Vagina (tissue), 2 donors: ENCODE results near the gene RCOR3. TPM values are rescaled to one million over a fixed set of nuclear protein-coding genes. Genes with fewer than 3 reads are reported as not detected.

ENCODE experiments used
- DNase-seq, 2 donors: peaks; one replicate each; pipeline ENCODE4 v3.0.0-alpha.2; 2017; ENCODE audit errors: extremely low spot score in 2 of 2
- H3K27ac ChIP-seq: fragments of 200-600 bp; sonication (generic); one replicate; pipeline ENCODE4 v1.5.1; 2019
- H3K27me3 ChIP-seq: fragments of 200-600 bp; sonication (generic); one replicate; pipeline ENCODE4 v1.5.1; 2019
- H3K36me3 ChIP-seq, 2 donors: fragments of 200-600 bp; sonication (generic); one replicate each; pipeline ENCODE4 v1.5.1; 2017 to 2019
- H3K4me1 ChIP-seq: fragments of 200-600 bp; sonication (generic); one replicate; pipeline ENCODE4 v1.5.1; 2019
- H3K4me3 ChIP-seq, 2 donors: fragments of 200-600 bp; sonication (generic); 1 replicate in 1 of 2; 2 replicates in 1 of 2; pipeline ENCODE4 v1.5.1; 2016 to 2019
- H3K9me3 ChIP-seq: fragments of 200-600 bp; sonication (generic); one replicate; pipeline ENCODE4 v1.5.1; 2019
- POLR2A ChIP-seq, 2 donors: fragments of 450-650 bp; IDR thresholded peaks; one replicate each; pipeline ENCODE4 v1.6.1; 2017; ENCODE audit warnings: antibody characterized with exemption in 2 of 2, mild to moderate bottlenecking in 2 of 2, moderate library complexity in 2 of 2
- POLR2AphosphoS5 ChIP-seq, 2 donors: sonication (generic); formaldehyde crosslinking; IDR thresholded peaks; one replicate each; pipeline ENCODE4 v1.9.0; 2017; ENCODE audit warnings: antibody characterized with exemption in 2 of 2, mild to moderate bottlenecking in 2 of 2, low read depth in 1 of 2; ENCODE audit not compliant: insufficient read depth in 1 of 2
- intact Hi-C: fragments of 100-400 bp; cut with DNase I; formaldehyde crosslinking; loops from one replicate; pipeline ENCODE4 v1.15.1; 2023
- total RNA-seq: library from RNA; depleted of rRNA; stranded (reverse); fragments of >200 nt; gene quantifications from one replicate; pipeline ENCODE4 v1.2.3, GENCODE V29; 2016
- TF ChIP-seq, protein P1 (sequence below), 3 experiments: fragments of 450-650 bp in 2 of 3; fragments of 200-600 bp in 1 of 3; sonication (generic) in 1 of 3; IDR thresholded peaks; one replicate each; pipeline ENCODE4 v1.5.1; 2017 to 2019; ENCODE audit warnings: antibody characterized with exemption in 3 of 3, mild to moderate bottlenecking in 2 of 3, moderate library complexity in 2 of 3

Gene RCOR3
- total RNA-seq, 1 donor from 2014 or later, result 58.4 TPM

GRCh38 chr1:211330282-211330936 is 71.2 kb downstream of the RCOR3 start:
- peak in 1 of 2 donors; percentile 84 for DNase-seq
- no peaks in the 10 kb centered on the region for H3K36me3 ChIP-seq
- no peaks in the 10 kb centered on the region for H3K27me3 ChIP-seq
- TF ChIP-seq POLR2A (IDR thresholded peaks at IDR 0.05) (no peak), POLR2AphosphoS5 (IDR thresholded peaks at IDR 0.05; ENCODE audit: insufficient read depth in 1 of 2, low read depth in 1 of 2) (no peak)
- TF ChIP-seq, protein P1, sequence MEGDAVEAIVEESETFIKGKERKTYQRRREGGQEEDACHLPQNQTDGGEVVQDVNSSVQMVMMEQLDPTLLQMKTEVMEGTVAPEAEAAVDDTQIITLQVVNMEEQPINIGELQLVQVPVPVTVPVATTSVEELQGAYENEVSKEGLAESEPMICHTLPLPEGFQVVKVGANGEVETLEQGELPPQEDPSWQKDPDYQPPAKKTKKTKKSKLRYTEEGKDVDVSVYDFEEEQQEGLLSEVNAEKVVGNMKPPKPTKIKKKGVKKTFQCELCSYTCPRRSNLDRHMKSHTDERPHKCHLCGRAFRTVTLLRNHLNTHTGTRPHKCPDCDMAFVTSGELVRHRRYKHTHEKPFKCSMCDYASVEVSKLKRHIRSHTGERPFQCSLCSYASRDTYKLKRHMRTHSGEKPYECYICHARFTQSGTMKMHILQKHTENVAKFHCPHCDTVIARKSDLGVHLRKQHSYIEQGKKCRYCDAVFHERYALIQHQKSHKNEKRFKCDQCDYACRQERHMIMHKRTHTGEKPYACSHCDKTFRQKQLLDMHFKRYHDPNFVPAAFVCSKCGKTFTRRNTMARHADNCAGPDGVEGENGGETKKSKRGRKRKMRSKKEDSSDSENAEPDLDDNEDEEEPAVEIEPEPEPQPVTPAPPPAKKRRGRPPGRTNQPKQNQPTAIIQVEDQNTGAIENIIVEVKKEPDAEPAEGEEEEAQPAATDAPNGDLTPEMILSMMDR (IDR thresholded peaks at IDR 0.05), result no peak
- intact Hi-C loops, result no loop called here
- no peak overlapping the region for H3K27ac ChIP-seq
- H3K4me3 ChIP-seq, result no peak overlapping the region
- peaks cover 59% of the 10 kb centered on the region for H3K4me1 ChIP-seq
- no peaks in the 10 kb centered on the region for H3K9me3 ChIP-seq

- TF ChIP-seq, protein P1 (IDR thresholded peaks at IDR 0.05), result no peak
- TF ChIP-seq POLR2AphosphoS5 (IDR thresholded peaks at IDR 0.05; ENCODE audit: insufficient read depth in 1 of 2, low read depth in 1 of 2) (no peak), POLR2A (IDR thresholded peaks at IDR 0.05) (no peak)
These were observed 72.0 kb downstream of the RCOR3 start for GRCh38 chr1:211331011-211331709.

DNA sequence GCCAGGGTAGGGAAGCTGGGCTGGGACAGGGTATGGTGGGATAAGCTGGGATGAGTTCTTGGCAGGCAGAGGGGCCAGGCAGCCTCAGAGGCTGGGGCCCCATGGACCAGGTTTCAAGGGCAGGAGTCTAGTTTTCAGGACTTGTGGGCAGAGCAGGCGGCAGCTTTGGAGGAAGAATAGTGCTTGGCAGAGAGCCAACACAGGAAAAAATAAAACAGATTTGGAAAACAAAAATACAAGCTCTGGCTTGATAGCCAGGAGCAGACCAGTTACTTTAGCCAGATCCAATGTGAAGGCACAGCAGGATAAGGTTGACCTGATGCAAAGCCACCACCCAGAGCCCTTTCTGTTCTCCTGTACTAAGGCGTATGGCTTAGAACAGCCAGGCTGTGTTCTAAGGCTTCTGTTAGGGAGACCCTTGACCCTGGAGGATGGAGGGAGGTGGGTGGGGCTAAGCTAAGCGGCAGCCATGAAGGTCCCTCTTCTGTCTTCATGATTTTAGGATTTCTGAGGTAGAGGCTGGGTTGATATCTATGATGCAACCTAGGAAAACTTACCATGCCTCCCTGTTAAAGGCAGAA is 73.0 kb downstream of the RCOR3 start:
- H3K27ac ChIP-seq, result no peak overlapping the region
- no peaks in the 10 kb centered on the region for H3K27me3 ChIP-seq
- TF ChIP-seq, protein P1 (IDR thresholded peaks at IDR 0.05), result no peak
- TF ChIP-seq POLR2A (IDR thresholded peaks at IDR 0.05) (no peak), POLR2AphosphoS5 (IDR thresholded peaks at IDR 0.05; ENCODE audit: insufficient read depth in 1 of 2, low read depth in 1 of 2) (no peak)
- intact Hi-C loops, result no loop called here
- H3K4me3 ChIP-seq, result no peak overlapping the region
- peak in 1 of 2 donors; percentile 72 for DNase-seq
- H3K4me1 ChIP-seq, result peaks cover 61% of the 10 kb centered on the region
- H3K36me3 ChIP-seq, result no peaks in the 10 kb centered on the region
- H3K9me3 ChIP-seq, result no peaks in the 10 kb centered on the region

More at GRCh38 chr1:211331011-211331709, 72.0 kb downstream of the RCOR3 start:
- Histone ChIP-seq H3K27ac (no peak overlapping the region), H3K4me3 (no peak overlapping the region), H3K9me3 (no peaks in the 10 kb centered on the region), H3K4me1 (peaks cover 59% of the 10 kb centered on the region), H3K36me3 (no peaks in the 10 kb centered on the region), H3K27me3 (no peaks in the 10 kb centered on the region)
- peak in 1 of 2 donors; percentile 49 for DNase-seq
- intact Hi-C loops, result no loop called here

DNA sequence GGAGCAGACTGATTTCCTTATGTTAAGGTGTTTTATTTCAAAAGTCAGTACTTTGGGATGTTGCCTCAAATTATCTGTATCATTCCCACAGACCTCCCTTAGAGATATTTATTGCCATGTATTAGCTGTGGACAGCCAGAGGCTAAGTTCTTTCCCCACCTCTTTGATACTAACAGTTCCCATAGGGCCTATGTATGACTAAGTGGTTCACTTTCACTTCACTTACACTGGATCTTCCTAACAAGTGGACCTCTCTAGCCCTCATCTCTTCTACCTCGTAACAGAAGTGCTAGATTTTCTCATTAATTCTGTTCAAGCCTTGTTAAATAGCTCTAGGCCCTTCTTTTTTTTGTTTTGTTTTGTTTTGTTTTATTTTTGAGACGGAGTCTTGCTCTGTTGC is 73.7 kb downstream of the RCOR3 start:
- Histone ChIP-seq H3K27ac (no peak overlapping the region), H3K4me1 (peaks cover 58% of the 10 kb centered on the region), H3K36me3 (no peaks in the 10 kb centered on the region), H3K9me3 (no peaks in the 10 kb centered on the region), H3K4me3 (no peak overlapping the region), H3K27me3 (no peaks in the 10 kb centered on the region)
- no peak for DNase-seq
- intact Hi-C loops, result no loop called here
- TF ChIP-seq, protein P1 (IDR thresholded peaks at IDR 0.05), result no peak
- TF ChIP-seq POLR2A (IDR thresholded peaks at IDR 0.05) (no peak), POLR2AphosphoS5 (IDR thresholded peaks at IDR 0.05; ENCODE audit: insufficient read depth in 1 of 2, low read depth in 1 of 2) (no peak)
